Astrocyte (in vitro differentiated cells and primary cell): Measurements from ENCODE around the gene EPB42. TPM values are rescaled to one million over a fixed set of nuclear protein-coding genes. Genes with fewer than 3 reads are reported as not detected.

Source experiments
- DNase-seq: peaks from one replicate; pipeline ENCODE4 v3.0.0-alpha.2; 2010; ENCODE audit warnings: low read depth
- FAIRE-seq: peaks from 2 replicates; lab custom pipeline; 2011; peaks lifted over from hg19 to GRCh38; lab: Jason Lieb, UNC
- H2AFZ ChIP-seq: 2 replicates; pipeline ENCODE4 v1.6.0; 2012; ENCODE audit warnings: low read depth, low read length, inconsistent platforms
- H3K27ac ChIP-seq: 2 replicates; pipeline ENCODE4 v1.5.1; 2011; ENCODE audit warnings: low read depth, low read length, inconsistent platforms
- H3K27me3 ChIP-seq: 2 replicates; pipeline ENCODE4 v1.6.0; 2011; ENCODE audit warnings: low read length, inconsistent platforms; ENCODE audit not compliant: insufficient read depth
- H3K36me3 ChIP-seq: 2 replicates; pipeline ENCODE4 v1.5.1; 2011; ENCODE audit warnings: low read length, inconsistent platforms; ENCODE audit not compliant: insufficient read depth
- H3K4me1 ChIP-seq: 2 replicates; pipeline ENCODE4 v1.5.1; 2011; ENCODE audit warnings: low read length, inconsistent platforms; ENCODE audit not compliant: insufficient read depth
- H3K4me2 ChIP-seq: 2 replicates; pipeline ENCODE4 v1.6.0; 2012; ENCODE audit warnings: low read length, inconsistent platforms
- H3K4me3 ChIP-seq: 2 replicates; pipeline ENCODE4 v1.5.1; 2011; ENCODE audit warnings: low read depth, mild to moderate bottlenecking, low read length, inconsistent platforms; ENCODE audit not compliant: insufficient read depth
- H3K79me2 ChIP-seq: 2 replicates; pipeline ENCODE4 v1.6.0; 2012; ENCODE audit warnings: mild to moderate bottlenecking, low read length, inconsistent platforms; ENCODE audit not compliant: insufficient read depth
- H3K9ac ChIP-seq: 2 replicates; pipeline ENCODE4 v1.6.0; 2012; ENCODE audit warnings: mild to moderate bottlenecking, low read length, inconsistent platforms
- H3K9me3 ChIP-seq: 2 replicates; pipeline ENCODE4 v1.5.1; 2012; ENCODE audit warnings: low read depth, mild to moderate bottlenecking, low read length, inconsistent platforms; ENCODE audit not compliant: insufficient read depth
- H4K20me1 ChIP-seq: 2 replicates; pipeline ENCODE4 v1.6.0; 2012; ENCODE audit warnings: low read length, inconsistent platforms; ENCODE audit not compliant: insufficient read depth
- H3K27ac Mint-ChIP-seq: one replicate; pipeline ENCODE4 v1.8.0; 2021; ENCODE audit warnings: mild to moderate bottlenecking, mixed read lengths; ENCODE audit not compliant: unreplicated experiment
- H3K27me3 Mint-ChIP-seq: one replicate; pipeline ENCODE4 v1.8.0; 2021; ENCODE audit warnings: low read depth, mixed read lengths; ENCODE audit not compliant: unreplicated experiment
- H3K36me3 Mint-ChIP-seq: one replicate; pipeline ENCODE4 v1.8.0; 2021; ENCODE audit warnings: low read depth, mixed read lengths; ENCODE audit not compliant: unreplicated experiment
- H3K4me1 Mint-ChIP-seq: one replicate; pipeline ENCODE4 v1.8.0; 2021; ENCODE audit warnings: low read depth, mixed read lengths; ENCODE audit not compliant: unreplicated experiment
- H3K4me3 Mint-ChIP-seq: one replicate; pipeline ENCODE4 v1.8.0; 2021; ENCODE audit warnings: mild to moderate bottlenecking, moderate library complexity, mixed read lengths; ENCODE audit not compliant: unreplicated experiment
- H3K9me3 Mint-ChIP-seq: one replicate; pipeline ENCODE4 v1.8.0; 2021; ENCODE audit warnings: mild to moderate bottlenecking, mixed read lengths; ENCODE audit not compliant: unreplicated experiment
- CTCF ChIP-seq: IDR thresholded peaks from 2 replicates; pipeline ENCODE4 v1.5.1; 2011; ENCODE audit warnings: low read depth, mild to moderate bottlenecking, inconsistent platforms, low read length, moderate library complexity; ENCODE audit not compliant: insufficient read depth
- EZH2 ChIP-seq: IDR thresholded peaks from 2 replicates; pipeline ENCODE4 v1.6.1; 2012; ENCODE audit warnings: mild to moderate bottlenecking, low read length, inconsistent platforms; ENCODE audit not compliant: insufficient read depth
- total RNA-seq: library from RNA; stranded (reverse); gene quantifications from 2 replicates; pipeline ENCODE4 v1.2.1, GENCODE V29; 2021

Gene EPB42
- total RNA-seq, 1 donor from 2014 or later = not detected

GRCh38 chr15:43253431-43254403 lies 32.9 kb upstream of the EPB42 start:
- Histone ChIP-seq H3K27me3 (peaks cover 9% of the 10 kb centered on the region), H3K27ac (peak overlapping the region; percentile 17), H3K4me3 (no peak overlapping the region), H3K4me2 (peak overlapping the region; percentile 23), H3K9me3 (no peaks in the 10 kb centered on the region), H2AFZ (peak overlapping the region; percentile 32), H3K4me1 (peaks cover 22% of the 10 kb centered on the region), H3K9ac (peak overlapping the region; percentile 50), H4K20me1 (no peaks in the 10 kb centered on the region), H3K36me3 (no peaks in the 10 kb centered on the region), H3K79me2 (no peaks in the 10 kb centered on the region)
- Mint-ChIP-seq H3K9me3 (no peaks in the 10 kb centered on the region), H3K27me3 (peaks cover 42% of the 10 kb centered on the region), H3K4me1 (peaks cover 11% of the 10 kb centered on the region), H3K36me3 (peaks cover 3% of the 10 kb centered on the region), H3K27ac (no peak overlapping the region), H3K4me3 (no peak overlapping the region)
- TF ChIP-seq CTCF (no peak), EZH2 (no peak)
- FAIRE-seq = no peak
- DNase-seq = peak; percentile 76

- no peak for FAIRE-seq
- no peak overlapping the region for H3K27ac Mint-ChIP-seq
- H3K9me3 ChIP-seq = no peaks in the 10 kb centered on the region
- TF ChIP-seq CTCF (no peak), EZH2 (no peak)
- no peak overlapping the region for H3K4me3 Mint-ChIP-seq
- H3K4me2 ChIP-seq = no peak overlapping the region
- peaks cover 9% of the 10 kb centered on the region for H3K27me3 ChIP-seq
- no peak overlapping the region for H3K27ac ChIP-seq
- no peak overlapping the region for H3K9ac ChIP-seq
- H3K36me3 Mint-ChIP-seq = peaks cover 3% of the 10 kb centered on the region
- no peaks in the 10 kb centered on the region for H4K20me1 ChIP-seq
- peaks cover 22% of the 10 kb centered on the region for H3K4me1 ChIP-seq
- no peak for DNase-seq
- H3K9me3 Mint-ChIP-seq = no peaks in the 10 kb centered on the region
- H3K4me3 ChIP-seq = no peak overlapping the region
- H2AFZ ChIP-seq = no peak overlapping the region
- no peaks in the 10 kb centered on the region for H3K79me2 ChIP-seq
- H3K4me1 Mint-ChIP-seq = peaks cover 11% of the 10 kb centered on the region
- H3K36me3 ChIP-seq = no peaks in the 10 kb centered on the region
- H3K27me3 Mint-ChIP-seq = peaks cover 36% of the 10 kb centered on the region
Measured at GRCh38 chr15:43251871-43252250, 31.0 kb upstream of the EPB42 start.
